SKM-1 (cell line): ENCODE measurements around the gene SIAH3.
"Not testable (repeated sequence)": the region's sequence is repeated elsewhere in the genome, so short reads cannot be mapped to it uniquely, and the experiment has no call there.

Experiments
- DNase-seq: peaks from one replicate; lab custom pipeline; 2025; ENCODE audit not compliant: unreplicated experiment; lab: John Stamatoyannopoulos, UW

SIAH3 gene, protein sequence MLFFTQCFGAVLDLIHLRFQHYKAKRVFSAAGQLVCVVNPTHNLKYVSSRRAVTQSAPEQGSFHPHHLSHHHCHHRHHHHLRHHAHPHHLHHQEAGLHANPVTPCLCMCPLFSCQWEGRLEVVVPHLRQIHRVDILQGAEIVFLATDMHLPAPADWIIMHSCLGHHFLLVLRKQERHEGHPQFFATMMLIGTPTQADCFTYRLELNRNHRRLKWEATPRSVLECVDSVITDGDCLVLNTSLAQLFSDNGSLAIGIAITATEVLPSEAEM

DNA sequence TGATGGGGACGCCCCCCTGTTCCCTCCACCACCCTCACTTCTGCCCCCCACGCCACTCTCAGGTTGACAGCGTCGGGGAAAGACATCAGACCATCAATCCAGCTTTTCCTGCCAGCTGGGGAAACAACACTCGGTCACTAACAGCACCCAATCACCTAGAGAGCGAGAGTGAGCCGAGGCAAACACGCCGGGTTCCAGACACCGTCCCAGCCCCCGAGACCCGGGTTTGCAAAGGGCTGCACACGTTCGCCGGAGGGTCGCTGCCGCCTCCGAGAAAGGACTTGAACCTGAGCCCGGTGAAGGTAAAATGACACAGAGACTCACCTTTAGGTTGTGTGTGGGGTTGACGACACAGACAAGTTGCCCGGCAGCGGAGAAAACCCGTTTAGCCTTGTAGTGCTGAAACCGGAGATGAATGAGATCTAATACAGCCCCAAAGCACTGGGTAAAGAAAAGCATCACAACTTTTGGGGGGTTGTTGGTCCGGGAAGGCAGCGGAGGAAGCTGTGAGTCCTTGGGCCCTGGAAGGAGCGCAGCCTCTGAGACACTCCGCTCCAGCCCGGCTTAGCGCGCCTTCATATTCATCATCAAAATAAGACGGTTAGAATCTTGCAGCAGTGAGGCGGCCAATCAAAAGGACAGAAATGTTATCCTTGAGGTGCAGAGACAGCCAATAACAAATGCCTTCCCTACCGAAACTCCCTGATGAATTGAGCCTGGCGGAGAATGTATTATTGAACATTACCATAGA, at the start of gene SIAH3:
Gene SIAH3 (minus strand): TSS at position 583 of the 751 bp plus-strand sequence. CDS start 124 bp downstream, at position 459.
- DNase-seq = no peak

DNA sequence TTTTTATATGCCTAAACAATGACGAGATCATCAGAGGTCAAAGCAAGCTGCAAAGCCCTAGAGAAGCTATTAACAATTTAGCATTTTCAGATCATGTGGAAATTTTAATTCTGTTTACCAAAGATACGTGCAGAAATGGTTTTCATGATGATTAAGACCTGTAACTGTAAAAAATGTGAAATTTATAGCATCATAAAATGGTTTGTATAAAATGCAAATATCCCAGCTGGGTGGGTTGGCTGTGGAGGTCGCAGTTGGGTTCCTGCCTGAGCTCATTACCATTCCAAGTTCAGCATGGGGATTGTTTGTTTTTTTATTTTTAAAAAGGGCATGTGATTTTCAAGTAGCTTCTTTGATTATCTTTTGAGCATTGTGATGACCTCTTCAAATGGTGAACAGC, 47.9 kb upstream of the SIAH3 start:
- DNase-seq = no peak

DNA sequence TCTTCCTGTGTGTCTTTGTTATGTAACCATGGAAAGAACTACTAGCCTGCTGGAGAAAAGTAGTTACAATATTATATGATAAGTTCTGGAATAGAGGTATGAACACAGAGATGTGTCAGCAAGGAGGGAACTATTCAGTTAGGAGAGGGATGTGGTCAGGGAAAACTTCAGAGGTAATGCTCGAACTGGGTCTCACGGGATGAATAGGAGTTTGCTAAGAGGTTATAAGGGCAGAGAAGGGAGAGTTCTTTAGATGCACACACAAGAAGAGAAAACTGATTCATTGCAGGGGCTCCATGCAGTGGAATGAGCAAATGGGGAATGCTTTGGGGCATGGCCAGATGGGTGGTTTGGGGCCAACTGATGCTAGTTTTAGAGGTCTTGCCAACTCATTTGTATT, 46.0 kb upstream of the SIAH3 start:
- no peak for DNase-seq

- DNase-seq = no peak
Observed at GRCh38 chr13:45896285-45896684, 44.7 kb upstream of the SIAH3 start.

GRCh38 chr13:45895881-45896280, 44.3 kb upstream of the SIAH3 start:
- no peak for DNase-seq

- DNase-seq = no peak
Observed at GRCh38 chr13:45892513-45892912, 41.0 kb upstream of the SIAH3 start.

- no peak for DNase-seq
Observed at GRCh38 chr13:45889590-45890243, 38.2 kb upstream of the SIAH3 start.

GRCh38 chr13:45886466-45886865, 34.9 kb upstream of the SIAH3 start:
- DNase-seq = no peak

- no peak for DNase-seq
Observed at GRCh38 chr13:45885194-45885593, 33.6 kb upstream of the SIAH3 start.

DNA sequence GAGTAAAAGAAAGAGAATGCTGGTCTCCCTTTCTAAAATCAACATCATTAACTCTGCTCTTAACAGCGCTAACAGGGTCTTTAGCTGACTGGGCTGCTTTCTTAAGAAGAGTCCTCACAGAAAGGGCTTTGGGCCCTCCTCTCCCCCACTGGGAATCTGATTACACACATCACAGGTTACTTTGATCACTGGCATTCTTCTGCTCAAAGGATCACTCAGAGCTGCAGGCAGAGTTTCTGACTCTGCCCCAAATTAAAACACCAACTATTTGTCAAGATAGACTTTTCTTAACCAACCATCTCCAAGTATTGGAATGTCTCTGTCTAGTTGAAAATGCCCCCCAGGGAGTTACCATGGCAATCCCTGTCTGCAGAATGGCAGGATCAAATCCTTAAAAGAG, 31.1 kb upstream of the SIAH3 start:
- DNase-seq = no peak

DNA sequence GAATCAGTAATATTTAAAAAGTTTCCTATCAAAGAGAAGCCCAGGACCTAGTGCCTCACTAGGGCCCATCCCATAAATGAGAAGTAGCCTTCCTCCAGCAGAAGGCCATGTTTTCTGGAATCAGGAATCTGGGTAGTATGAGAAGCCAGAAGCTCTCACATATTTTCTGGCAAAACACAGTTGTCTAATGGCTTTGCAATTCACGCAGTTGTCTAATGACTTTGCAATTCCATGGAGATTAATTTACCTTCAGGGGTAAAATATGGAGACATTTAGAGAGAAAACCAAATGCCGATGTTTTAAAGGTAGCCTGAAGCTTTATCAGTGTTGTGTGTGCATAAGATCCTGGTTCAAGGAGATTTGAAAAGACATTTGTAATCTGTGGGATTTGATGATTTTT, 29.8 kb upstream of the SIAH3 start:
- DNase-seq = no peak

DNA sequence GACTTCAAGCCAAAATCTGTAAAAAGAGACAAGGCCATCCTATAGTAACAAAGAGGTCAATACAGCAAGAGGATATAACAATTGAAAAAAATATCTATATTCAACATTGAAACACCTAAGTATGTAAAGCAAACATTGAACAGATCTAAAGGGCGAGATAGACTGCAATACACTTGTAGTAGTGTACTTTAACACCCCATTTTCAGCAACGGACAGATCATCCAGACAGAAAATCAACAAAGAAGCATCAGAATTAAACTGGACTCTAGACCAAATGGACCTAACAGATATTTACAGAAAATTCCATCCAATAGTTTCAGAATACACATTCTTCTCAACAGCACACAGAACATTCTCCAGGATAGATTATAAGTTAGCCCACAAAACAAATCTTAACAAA, 28.7 kb upstream of the SIAH3 start:
- DNase-seq = no peak

GRCh38 chr13:45879666-45880065, 28.1 kb upstream of the SIAH3 start:
- no peak for DNase-seq

DNA sequence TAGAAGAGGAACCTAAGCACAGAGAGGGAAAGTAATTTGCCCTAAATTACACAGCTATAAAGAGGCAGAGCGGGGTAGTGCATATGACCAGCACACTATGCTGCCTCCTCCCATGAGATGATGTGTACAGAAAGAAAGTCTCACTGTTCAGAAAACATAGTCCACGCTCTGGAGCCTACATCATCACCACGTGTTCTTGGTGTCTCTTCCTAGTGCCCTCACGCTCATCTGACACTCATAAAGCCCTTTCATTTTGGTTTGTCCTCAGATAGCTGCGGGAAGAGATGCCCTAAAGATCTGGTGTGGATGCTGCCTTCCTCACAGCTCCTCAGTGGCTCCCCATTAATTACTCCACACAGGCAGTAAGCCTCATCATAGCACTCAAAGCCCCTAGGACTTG, 27.4 kb upstream of the SIAH3 start:
- DNase-seq = no peak

- no peak for DNase-seq
Observed at GRCh38 chr13:45876781-45877180, 25.2 kb upstream of the SIAH3 start.

GRCh38 chr13:45875951-45876350, 24.4 kb upstream of the SIAH3 start:
- DNase-seq = no peak

DNA sequence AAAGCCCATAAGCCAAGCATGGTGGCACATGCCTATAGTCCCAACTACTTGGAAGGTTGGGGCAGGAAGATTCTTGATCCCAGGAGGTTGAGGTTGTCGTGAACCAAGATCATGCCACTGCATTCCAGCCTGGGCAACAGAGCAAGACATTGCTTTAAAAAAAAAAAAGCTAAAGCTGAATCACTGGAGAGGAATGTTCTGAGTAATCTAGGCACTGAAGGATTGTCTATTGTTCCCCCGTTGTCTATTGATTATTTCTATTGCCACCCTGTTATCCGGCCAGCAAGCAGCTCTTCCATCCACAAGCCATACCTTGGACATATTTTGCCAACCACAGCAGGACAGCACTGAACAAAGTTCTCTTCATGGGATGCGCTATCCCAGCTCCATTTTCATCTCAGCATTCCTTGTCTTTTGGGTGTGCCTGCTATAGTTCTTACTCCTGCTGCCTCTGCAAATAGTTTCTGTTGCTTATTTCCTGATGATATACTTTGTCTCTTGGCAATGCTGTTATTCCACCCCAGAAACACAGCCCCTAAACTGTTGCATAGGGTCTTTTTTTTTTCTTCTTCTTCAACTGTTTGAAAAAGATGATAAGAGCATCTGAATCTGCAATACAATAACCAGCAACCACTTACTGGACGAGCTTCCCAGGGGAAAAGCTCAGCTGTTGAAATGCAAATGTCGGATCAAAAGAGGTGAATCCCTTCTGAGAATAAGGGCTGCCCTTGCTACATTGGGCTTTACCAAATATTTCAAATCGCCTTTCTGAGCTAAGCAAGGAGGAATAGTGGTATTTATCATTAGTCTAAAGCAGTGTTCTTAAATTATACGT, 22.2 kb upstream of the SIAH3 start:
- no peak for DNase-seq

GRCh38 chr13:45872566-45872965, 21.0 kb upstream of the SIAH3 start:
- DNase-seq = no peak

- not testable (repeated sequence) for DNase-seq
Observed at GRCh38 chr13:45871201-45871600, 19.6 kb upstream of the SIAH3 start.

GRCh38 chr13:45870232-45870631, 18.7 kb upstream of the SIAH3 start:
- DNase-seq = no peak

DNA sequence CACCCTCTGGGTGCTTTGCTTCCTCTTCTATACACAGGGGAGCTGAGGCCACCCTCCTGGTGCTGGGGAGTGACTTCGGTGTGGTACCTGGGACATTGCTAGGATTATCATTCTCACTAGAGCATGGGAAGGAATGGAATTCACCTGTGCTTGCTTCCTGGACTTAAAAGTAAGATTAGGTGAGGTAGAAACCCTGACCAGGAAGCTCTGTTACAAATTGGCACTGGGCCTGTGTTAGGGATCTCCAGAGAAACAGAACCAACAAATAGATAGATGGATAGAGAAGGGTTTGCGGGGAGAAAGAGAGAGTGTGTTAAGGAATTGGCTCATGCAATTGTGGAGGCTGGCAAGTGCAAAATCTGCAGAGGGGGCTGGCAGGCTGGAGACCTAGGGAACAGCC, 13.9 kb upstream of the SIAH3 start:
- no peak for DNase-seq
